ENCODE measurements around the gene HDAC4. TPM values are rescaled to one million over a fixed set of nuclear protein-coding genes. Genes with fewer than 3 reads are reported as not detected.

The HDAC4 gene
- total and polyA plus RNA-seq, 9 donors, result 7.0 to 74.0 (median 46.3) TPM

GRCh38 chr2:239252801-239253200, 148.0 kb downstream of the HDAC4 start:
- 39 to 75% (median 49%) methylated on average over 19 of the region's 19 CpGs for WGBS, 3 donors
- no peaks in the 10 kb centered on the region for H3K27me3 ChIP-seq
- no peak overlapping the region for H3K27ac ChIP-seq
- peak in 4 of 5 donors; percentile 60 to 74 (median 67) for DNase-seq
- TF ChIP-seq POLR2A (IDR thresholded peaks at IDR 0.05), result no peak
- TF ChIP-seq CTCF (IDR thresholded peaks at IDR 0.05), result no peak
- TF ChIP-seq EP300 (IDR thresholded peaks at IDR 0.05), result no peak
- peaks cover 0 to 3% of the 10 kb centered on the region in 2 donors for H3K9me3 ChIP-seq
- no peak overlapping the region for H3K4me3 ChIP-seq
- peaks cover 13% of the 10 kb centered on the region for H3K4me1 ChIP-seq (ENCODE audit: insufficient read depth)
- intact Hi-C loops (cut with DNase I), result no loop called here
- no peaks in the 10 kb centered on the region for H3K36me3 ChIP-seq

- WGBS, 3 donors, result 55 to 70% (median 63%) methylated on average over 8 of the region's 8 CpGs
- Histone ChIP-seq H3K4me1 (ENCODE audit: insufficient read depth) (peaks cover 13% of the 10 kb centered on the region), H3K9me3 (peaks cover 0 to under 1% of the 10 kb centered on the region in 2 donors), H3K4me3 (no peak overlapping the region), H3K27ac (no peak overlapping the region), H3K27me3 (no peaks in the 10 kb centered on the region), H3K36me3 (no peaks in the 10 kb centered on the region)
- intact Hi-C loops (cut with DNase I), result no loop called here
- peak in 1 of 5 donors; percentile 9 for DNase-seq
- TF ChIP-seq EP300 (IDR thresholded peaks at IDR 0.05), result no peak
- TF ChIP-seq CTCF (IDR thresholded peaks at IDR 0.05), result no peak
- no peak for TF ChIP-seq POLR2A (IDR thresholded peaks at IDR 0.05)
Observed at GRCh38 chr2:239252393-239252792, 148.4 kb downstream of the HDAC4 start.

- TF ChIP-seq POLR2A (IDR thresholded peaks at IDR 0.05) (no peak), EP300 (IDR thresholded peaks at IDR 0.05) (no peak), CTCF (IDR thresholded peaks at IDR 0.05) (no peak)
- intact Hi-C loops (cut with DNase I), result no loop called here
- H3K36me3 ChIP-seq, result no peaks in the 10 kb centered on the region
- H3K9me3 ChIP-seq, result no peaks in the 10 kb centered on the region
- no peak overlapping the region for H3K4me3 ChIP-seq
- WGBS, 3 donors, result 88 to 93% (median 89%) methylated on average over 9 of the region's 9 CpGs
- no peaks in the 10 kb centered on the region for H3K27me3 ChIP-seq
- H3K27ac ChIP-seq, result no peak overlapping the region
- DNase-seq, result peak in 2 of 5 donors; percentile 14 to 15
- H3K4me1 ChIP-seq (ENCODE audit: insufficient read depth), result peaks cover 13% of the 10 kb centered on the region
Observed at GRCh38 chr2:239251971-239252370, 148.8 kb downstream of the HDAC4 start.

GRCh38 chr2:239250216-239251081, 150.4 kb downstream of the HDAC4 start:
- no peak overlapping the region for H3K4me3 ChIP-seq
- H3K4me1 ChIP-seq (ENCODE audit: insufficient read depth), result peaks cover 14% of the 10 kb centered on the region
- 89 to 90% (median 90%) methylated on average over 30 of the region's 30 CpGs for WGBS, 3 donors
- DNase-seq, result peak in 2 of 5 donors; percentile 15 to 34
- no peaks in the 10 kb centered on the region for H3K36me3 ChIP-seq
- no peak overlapping the region for H3K27ac ChIP-seq
- no peak for TF ChIP-seq EP300 (IDR thresholded peaks at IDR 0.05)
- no peak for TF ChIP-seq POLR2A (IDR thresholded peaks at IDR 0.05)
- TF ChIP-seq CTCF (IDR thresholded peaks at IDR 0.05), result no peak
- H3K9me3 ChIP-seq, result no peaks in the 10 kb centered on the region
- intact Hi-C loops (cut with DNase I), result no loop called here
- no peaks in the 10 kb centered on the region for H3K27me3 ChIP-seq
